ENCODE results near the gene GTPBP4. TPM values are rescaled to one million over a fixed set of nuclear protein-coding genes. Genes with fewer than 3 reads are reported as not detected.

Gene GTPBP4
- polyA plus RNA-seq, 1 donor (not counting 4 experiments of a cell fraction or from before 2014, with no cell fraction given), result 70.4 TPM

GRCh38 chr10:1019362-1019761 lies 31.1 kb downstream of the GTPBP4 start:
- TF ChIP-seq CTCF (optimal IDR thresholded peaks at IDR 0.05 in 1 of 3, IDR thresholded peaks at IDR 0.05 in 1 of 3, conservative IDR thresholded peaks at IDR 0.05 in 1 of 3; ENCODE audit: extremely low read depth in 1 of 3, insufficient read depth in 2 of 3, low read length in 3 of 3), result no peak
- no peak for TF ChIP-seq EZH2 (IDR thresholded peaks at IDR 0.05; ENCODE audit: low read length)
- no peaks in the 10 kb centered on the region for H3K9me1 ChIP-seq (ENCODE audit: control insufficient read depth, extremely low read depth, insufficient read depth, low read length)
- dilution Hi-C loops (cut with MboI; ENCODE audit: extremely low pct_ligation_motif_present, low sequenced_read_pairs), result no loop called here
- no peak overlapping the region for H3K4me3 ChIP-seq (ENCODE audit: control insufficient read depth in 2 of 3, extremely low read depth in 1 of 3, insufficient read depth in 2 of 3, low read depth in 1 of 3, low read length in 3 of 3)
- H3K9me3 ChIP-seq (ENCODE audit: control insufficient read depth, low read depth, low read length), result no peaks in the 10 kb centered on the region
- no peaks in the 10 kb centered on the region for H4K20me1 ChIP-seq (ENCODE audit: control insufficient read depth, extremely low read depth, insufficient read depth, low read length)
- H3K4me2 ChIP-seq (ENCODE audit: control insufficient read depth, extremely low read depth, insufficient read depth, low read depth, low read length), result no peak overlapping the region
- H3K4me1 ChIP-seq (ENCODE audit: control insufficient read depth, extremely low read depth, insufficient read depth, low read length), result no peaks in the 10 kb centered on the region
- H3K27me3 ChIP-seq (ENCODE audit: control insufficient read depth, extremely low read depth, insufficient read depth, low read length), result no peaks in the 10 kb centered on the region
- no peak overlapping the region for H2AFZ ChIP-seq (ENCODE audit: control insufficient read depth, low read length)
- H3K27ac ChIP-seq (ENCODE audit: control insufficient read depth, insufficient read depth, low read length), result no peak overlapping the region
- peaks cover 2% of the 10 kb centered on the region for H3K79me2 ChIP-seq (ENCODE audit: control insufficient read depth, insufficient read depth, low read length)
- no peak overlapping the region for H3K9ac ChIP-seq (ENCODE audit: control insufficient read depth, extremely low read depth, insufficient read depth, low read length)
- DNase-seq (ENCODE audit: low read depth, low spot score) (no peak), FAIRE-seq (no peak)
- peaks cover 25 to 38% of the 10 kb centered on the region in 2 experiments for H3K36me3 ChIP-seq (ENCODE audit: control insufficient read depth in 2 of 2, extremely low read depth in 1 of 2, insufficient read depth in 2 of 2, low read length in 2 of 2)

GRCh38 chr10:1020460-1020859 lies 32.2 kb downstream of the GTPBP4 start:
- dilution Hi-C loops (cut with MboI; ENCODE audit: extremely low pct_ligation_motif_present, low sequenced_read_pairs), result no loop called here
- no peaks in the 10 kb centered on the region for H3K27me3 ChIP-seq (ENCODE audit: control insufficient read depth, extremely low read depth, insufficient read depth, low read length)
- H3K79me2 ChIP-seq (ENCODE audit: control insufficient read depth, insufficient read depth, low read length), result no peaks in the 10 kb centered on the region
- H3K36me3 ChIP-seq (ENCODE audit: control insufficient read depth in 2 of 2, extremely low read depth in 1 of 2, insufficient read depth in 2 of 2, low read length in 2 of 2), result peaks cover 20 to 31% of the 10 kb centered on the region in 2 experiments
- no peaks in the 10 kb centered on the region for H4K20me1 ChIP-seq (ENCODE audit: control insufficient read depth, extremely low read depth, insufficient read depth, low read length)
- H3K9me3 ChIP-seq (ENCODE audit: control insufficient read depth, low read depth, low read length), result no peaks in the 10 kb centered on the region
- no peak overlapping the region for H3K27ac ChIP-seq (ENCODE audit: control insufficient read depth, insufficient read depth, low read length)
- FAIRE-seq, result no peak
- H2AFZ ChIP-seq (ENCODE audit: control insufficient read depth, low read length), result no peak overlapping the region
- no peaks in the 10 kb centered on the region for H3K4me1 ChIP-seq (ENCODE audit: control insufficient read depth, extremely low read depth, insufficient read depth, low read length)
- DNase-seq (ENCODE audit: low read depth, low spot score), result no peak
- H3K9me1 ChIP-seq (ENCODE audit: control insufficient read depth, extremely low read depth, insufficient read depth, low read length), result no peaks in the 10 kb centered on the region
- no peak for TF ChIP-seq CTCF (optimal IDR thresholded peaks at IDR 0.05 in 1 of 3, IDR thresholded peaks at IDR 0.05 in 1 of 3, conservative IDR thresholded peaks at IDR 0.05 in 1 of 3; ENCODE audit: extremely low read depth in 1 of 3, insufficient read depth in 2 of 3, low read length in 3 of 3)
- no peak for TF ChIP-seq EZH2 (IDR thresholded peaks at IDR 0.05; ENCODE audit: low read length)
- no peak overlapping the region for H3K4me3 ChIP-seq (ENCODE audit: control insufficient read depth in 2 of 3, extremely low read depth in 1 of 3, insufficient read depth in 2 of 3, low read depth in 1 of 3, low read length in 3 of 3)
- H3K4me2 ChIP-seq (ENCODE audit: control insufficient read depth, extremely low read depth, insufficient read depth, low read depth, low read length), result no peak overlapping the region
- H3K9ac ChIP-seq (ENCODE audit: control insufficient read depth, extremely low read depth, insufficient read depth, low read length), result no peak overlapping the region
